NT2/D1 (cell line): ENCODE measurements around the gene KCNJ4.

Experiments used
- DNase-seq: peaks from one replicate; pipeline ENCODE4 v3.0.0-alpha.2; 2011; ENCODE audit warnings: low read depth, low spot score
- H3K27me3 ChIP-seq: 2 replicates; pipeline ENCODE4 v1.6.0; 2011; ENCODE audit warnings: mild to moderate bottlenecking; ENCODE audit not compliant: insufficient read length, insufficient read depth
- H3K36me3 ChIP-seq: 2 replicates; pipeline ENCODE4 v1.6.1; 2011; ENCODE audit warnings: mild to moderate bottlenecking, low read length, mixed read lengths; ENCODE audit not compliant: insufficient read depth, insufficient read length
- H3K4me1 ChIP-seq: 2 replicates; pipeline ENCODE4 v1.5.1; 2011; ENCODE audit not compliant: insufficient read depth, insufficient read length
- H3K4me3 ChIP-seq: 2 replicates; pipeline ENCODE4 v1.5.1; 2011; ENCODE audit warnings: low read depth; ENCODE audit not compliant: insufficient read length
- H3K9ac ChIP-seq: 2 replicates; pipeline ENCODE4 v1.6.0; 2011; ENCODE audit warnings: low read depth; ENCODE audit not compliant: insufficient read length
- H3K9me3 ChIP-seq: 2 replicates; pipeline ENCODE4 v1.5.1; 2011; ENCODE audit warnings: mild to moderate bottlenecking, low read length; ENCODE audit not compliant: insufficient read depth
- SUZ12 ChIP-seq: IDR thresholded peaks from 2 replicates; pipeline ENCODE4 v1.6.1; 2011; ENCODE audit not compliant: insufficient read length, insufficient read depth; ENCODE audit errors: extremely low read depth
- YY1 ChIP-seq: IDR thresholded peaks from 2 replicates; pipeline ENCODE4 v1.6.1; 2011; ENCODE audit not compliant: insufficient read length, insufficient read depth
- ZNF274 ChIP-seq: IDR thresholded peaks from 2 replicates; pipeline ENCODE4 v1.6.1; 2011; ENCODE audit warnings: mild to moderate bottlenecking, low read depth, low read length

Gene KCNJ4

GRCh38 chr22:38432264-38432663 is 22.7 kb downstream of the KCNJ4 start:
- no peak overlapping the region for H3K9ac ChIP-seq
- H3K9me3 ChIP-seq: no peaks in the 10 kb centered on the region
- no peak overlapping the region for H3K4me3 ChIP-seq
- no peaks in the 10 kb centered on the region for H3K27me3 ChIP-seq
- no peak for TF ChIP-seq SUZ12
- H3K4me1 ChIP-seq: peaks cover 8% of the 10 kb centered on the region
- DNase-seq: no peak
- no peaks in the 10 kb centered on the region for H3K36me3 ChIP-seq

GRCh38 chr22:38431266-38432010 is 23.6 kb downstream of the KCNJ4 start:
- no peaks in the 10 kb centered on the region for H3K9me3 ChIP-seq
- H3K4me1 ChIP-seq: peaks cover 8% of the 10 kb centered on the region
- TF ChIP-seq SUZ12 (no peak), YY1 (no peak), ZNF274 (no peak)
- H3K4me3 ChIP-seq: no peak overlapping the region
- H3K9ac ChIP-seq: peak overlapping the region; percentile 42
- no peaks in the 10 kb centered on the region for H3K27me3 ChIP-seq
- H3K36me3 ChIP-seq: no peaks in the 10 kb centered on the region
- DNase-seq: no peak

- Histone ChIP-seq H3K36me3 (no peaks in the 10 kb centered on the region), H3K9me3 (no peaks in the 10 kb centered on the region), H3K9ac (no peak overlapping the region), H3K4me3 (no peak overlapping the region), H3K4me1 (peaks cover 12% of the 10 kb centered on the region), H3K27me3 (no peaks in the 10 kb centered on the region)
- TF ChIP-seq ZNF274: no peak
- no peak for TF ChIP-seq YY1
- TF ChIP-seq SUZ12: no peak
- no peak for DNase-seq
Observed at GRCh38 chr22:38429499-38430068, 25.4 kb downstream of the KCNJ4 start.

GRCh38 chr22:38428714-38429113 is 26.3 kb downstream of the KCNJ4 start:
- Histone ChIP-seq H3K9ac (no peak overlapping the region), H3K36me3 (no peaks in the 10 kb centered on the region), H3K9me3 (no peaks in the 10 kb centered on the region), H3K4me1 (peaks cover 16% of the 10 kb centered on the region), H3K4me3 (no peak overlapping the region), H3K27me3 (no peaks in the 10 kb centered on the region)
- no peak for DNase-seq
- TF ChIP-seq SUZ12 (no peak), YY1 (no peak), ZNF274 (no peak)

GRCh38 chr22:38427940-38428339 is 27.1 kb downstream of the KCNJ4 start:
- H3K4me1 ChIP-seq: peaks cover 23% of the 10 kb centered on the region
- H3K36me3 ChIP-seq: no peaks in the 10 kb centered on the region
- TF ChIP-seq ZNF274 (no peak), YY1 (no peak), SUZ12 (no peak)
- H3K27me3 ChIP-seq: no peaks in the 10 kb centered on the region
- no peak overlapping the region for H3K4me3 ChIP-seq
- H3K9ac ChIP-seq: no peak overlapping the region
- H3K9me3 ChIP-seq: no peaks in the 10 kb centered on the region
- DNase-seq: no peak

GRCh38 chr22:38427465-38427864 is 27.5 kb downstream of the KCNJ4 start:
- H3K4me3 ChIP-seq: no peak overlapping the region

GRCh38 chr22:38426628-38427027 is 28.4 kb downstream of the KCNJ4 start:
- Histone ChIP-seq H3K4me3 (no peak overlapping the region), H3K9me3 (no peaks in the 10 kb centered on the region), H3K9ac (no peak overlapping the region), H3K4me1 (peaks cover 26% of the 10 kb centered on the region), H3K27me3 (no peaks in the 10 kb centered on the region), H3K36me3 (no peaks in the 10 kb centered on the region)
- TF ChIP-seq ZNF274 (no peak), YY1 (no peak), SUZ12 (no peak)
- no peak for DNase-seq

More at GRCh38 chr22:38427465-38427864, 27.5 kb downstream of the KCNJ4 start:
- Histone ChIP-seq H3K9ac (no peak overlapping the region), H3K4me1 (peaks cover 24% of the 10 kb centered on the region), H3K9me3 (no peaks in the 10 kb centered on the region), H3K36me3 (no peaks in the 10 kb centered on the region), H3K27me3 (no peaks in the 10 kb centered on the region)
- DNase-seq: no peak
- TF ChIP-seq ZNF274 (no peak), SUZ12 (no peak), YY1 (no peak)
